SU-DHL-6 (cell line): ENCODE measurements around the gene CUEDC1.
"Not testable (repeated sequence)": the region's sequence is repeated elsewhere in the genome, so short reads cannot be mapped to it uniquely, and the experiment has no call there.

Experiments
- H2AFZ ChIP-seq: fragments of 200-600 bp; sonication (generic); 2 replicates; pipeline ENCODE4 v1.6.1; 2014; ENCODE audit warnings: low read depth, mild to moderate bottlenecking, moderate library complexity, mixed read lengths, antibody characterized with exemption, low read length; ENCODE audit not compliant: severe bottlenecking
- H3F3A ChIP-seq: fragments of 200-600 bp; shearing (Covaris generic); 2 replicates; pipeline ENCODE4 v1.6.0; 2016; ENCODE audit warnings: antibody characterized with exemption, mild to moderate bottlenecking; ENCODE audit not compliant: insufficient read depth
- H3K27ac ChIP-seq: fragments of 200-600 bp; sonication (generic); 2 replicates; pipeline ENCODE4 v1.5.1; 2016; ENCODE audit warnings: low read depth, mild to moderate bottlenecking, low read length, moderate library complexity, mixed read lengths
- H3K27me3 ChIP-seq: fragments of 200-600 bp; sonication (generic), shearing (Covaris generic); 2 replicates; pipeline ENCODE4 v1.6.0; 2014; ENCODE audit warnings: mild to moderate bottlenecking, low read length
- H3K36me3 ChIP-seq: fragments of 200-600 bp; sonication (generic); 2 replicates; pipeline ENCODE4 v1.6.1; 2014; ENCODE audit warnings: mild to moderate bottlenecking, low read length, mixed read lengths
- H3K4me2 ChIP-seq: fragments of 300-600, 200-600 bp; shearing (Covaris generic), sonication (generic); 2 replicates; pipeline ENCODE4 v1.6.0; 2014; ENCODE audit warnings: low read length, low read depth, mild to moderate bottlenecking; ENCODE audit not compliant: poor library complexity, severe bottlenecking
- H3K4me3 ChIP-seq: fragments of 200-600 bp; sonication (generic); 2 replicates; pipeline ENCODE4 v1.5.1; 2014; ENCODE audit warnings: antibody characterized with exemption, low read length, mild to moderate bottlenecking, mixed read lengths; ENCODE audit not compliant: insufficient read depth, poor library complexity, severe bottlenecking
- H3K79me2 ChIP-seq: fragments of 200-600 bp; sonication (generic); 2 replicates; pipeline ENCODE4 v1.6.1; 2014; ENCODE audit warnings: mild to moderate bottlenecking, low read length, moderate library complexity; ENCODE audit not compliant: insufficient read depth
- H3K9ac ChIP-seq: fragments of 200-600 bp; sonication (generic); 2 replicates; pipeline ENCODE4 v1.7.0; 2014; ENCODE audit warnings: mild to moderate bottlenecking, low read length
- H3K9me2 ChIP-seq: fragments of 200-600 bp; sonication (generic); replicated peaks from 2 replicates; pipeline ENCODE4 v1.6.1; 2014; ENCODE audit warnings: low read length; ENCODE audit not compliant: insufficient read depth
- H3K9me3 ChIP-seq: fragments of 200-600 bp; sonication (generic); 2 replicates; pipeline ENCODE4 v1.6.1; 2014; ENCODE audit warnings: low read length, mixed read lengths; ENCODE audit not compliant: insufficient read depth
- H4K20me1 ChIP-seq: fragments of 200-600 bp; sonication (generic); 2 replicates; pipeline ENCODE4 v1.6.1; 2014; ENCODE audit warnings: low read depth, mild to moderate bottlenecking, antibody characterized with exemption, low read length, moderate library complexity, mixed read lengths
- EZH2phosphoT487 ChIP-seq: fragments of 200-600 bp; sonication (generic), shearing (Covaris generic); conservative IDR thresholded peaks from 2 replicates; pipeline ENCODE4 v1.6.1; 2018; ENCODE audit warnings: mild to moderate bottlenecking, antibody characterized with exemption, low read length, moderate library complexity, mixed read lengths
- TF ChIP-seq, protein P1 (sequence below): fragments of 200-600 bp; sonication (generic); IDR thresholded peaks from one replicate; pipeline ENCODE4 v1.5.1; 2017; ENCODE audit warnings: antibody characterized with exemption, mild to moderate bottlenecking, low read length, moderate library complexity; ENCODE audit not compliant: insufficient read depth, poor library complexity, severe bottlenecking

CUEDC1 gene

DNA sequence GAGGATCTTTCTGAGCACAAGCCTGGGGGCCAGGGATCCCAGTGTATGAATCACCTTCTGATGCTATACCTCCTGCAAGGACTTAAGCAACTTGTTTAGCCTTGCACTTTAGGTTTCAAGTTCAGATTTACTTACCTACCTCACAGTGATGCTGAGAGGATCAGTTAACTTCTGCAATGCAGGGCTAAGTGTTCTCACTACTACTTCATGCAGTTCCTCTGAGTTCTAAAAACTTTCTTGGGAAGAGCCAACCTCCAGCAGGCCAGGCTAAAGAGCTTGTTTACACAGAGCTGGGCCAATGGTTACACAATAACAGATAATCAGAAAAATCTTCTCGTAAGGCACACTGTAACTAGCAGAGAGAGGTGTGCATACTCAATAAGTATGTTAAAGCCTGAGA, 19.8 kb upstream of the CUEDC1 start:
- peaks cover 34% of the 10 kb centered on the region for H3K36me3 ChIP-seq
- TF ChIP-seq, protein P1, sequence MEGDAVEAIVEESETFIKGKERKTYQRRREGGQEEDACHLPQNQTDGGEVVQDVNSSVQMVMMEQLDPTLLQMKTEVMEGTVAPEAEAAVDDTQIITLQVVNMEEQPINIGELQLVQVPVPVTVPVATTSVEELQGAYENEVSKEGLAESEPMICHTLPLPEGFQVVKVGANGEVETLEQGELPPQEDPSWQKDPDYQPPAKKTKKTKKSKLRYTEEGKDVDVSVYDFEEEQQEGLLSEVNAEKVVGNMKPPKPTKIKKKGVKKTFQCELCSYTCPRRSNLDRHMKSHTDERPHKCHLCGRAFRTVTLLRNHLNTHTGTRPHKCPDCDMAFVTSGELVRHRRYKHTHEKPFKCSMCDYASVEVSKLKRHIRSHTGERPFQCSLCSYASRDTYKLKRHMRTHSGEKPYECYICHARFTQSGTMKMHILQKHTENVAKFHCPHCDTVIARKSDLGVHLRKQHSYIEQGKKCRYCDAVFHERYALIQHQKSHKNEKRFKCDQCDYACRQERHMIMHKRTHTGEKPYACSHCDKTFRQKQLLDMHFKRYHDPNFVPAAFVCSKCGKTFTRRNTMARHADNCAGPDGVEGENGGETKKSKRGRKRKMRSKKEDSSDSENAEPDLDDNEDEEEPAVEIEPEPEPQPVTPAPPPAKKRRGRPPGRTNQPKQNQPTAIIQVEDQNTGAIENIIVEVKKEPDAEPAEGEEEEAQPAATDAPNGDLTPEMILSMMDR, result no peak
- TF ChIP-seq EZH2phosphoT487, result no peak
- no peaks in the 10 kb centered on the region for H3K9me3 ChIP-seq
- no peak overlapping the region for H3K27ac ChIP-seq
- H3K9ac ChIP-seq, result no peak overlapping the region
- H2AFZ ChIP-seq, result no peak overlapping the region
- H3F3A ChIP-seq, result no peaks in the 10 kb centered on the region
- no peak overlapping the region for H3K4me3 ChIP-seq
- no peaks in the 10 kb centered on the region; the same call in 1 of the 2 replicates for H4K20me1 ChIP-seq
- H3K9me2 ChIP-seq, result no peaks in the 10 kb centered on the region
- no peaks in the 10 kb centered on the region for H3K79me2 ChIP-seq
- no peak overlapping the region for H3K4me2 ChIP-seq
- H3K27me3 ChIP-seq, result no peaks in the 10 kb centered on the region

DNA sequence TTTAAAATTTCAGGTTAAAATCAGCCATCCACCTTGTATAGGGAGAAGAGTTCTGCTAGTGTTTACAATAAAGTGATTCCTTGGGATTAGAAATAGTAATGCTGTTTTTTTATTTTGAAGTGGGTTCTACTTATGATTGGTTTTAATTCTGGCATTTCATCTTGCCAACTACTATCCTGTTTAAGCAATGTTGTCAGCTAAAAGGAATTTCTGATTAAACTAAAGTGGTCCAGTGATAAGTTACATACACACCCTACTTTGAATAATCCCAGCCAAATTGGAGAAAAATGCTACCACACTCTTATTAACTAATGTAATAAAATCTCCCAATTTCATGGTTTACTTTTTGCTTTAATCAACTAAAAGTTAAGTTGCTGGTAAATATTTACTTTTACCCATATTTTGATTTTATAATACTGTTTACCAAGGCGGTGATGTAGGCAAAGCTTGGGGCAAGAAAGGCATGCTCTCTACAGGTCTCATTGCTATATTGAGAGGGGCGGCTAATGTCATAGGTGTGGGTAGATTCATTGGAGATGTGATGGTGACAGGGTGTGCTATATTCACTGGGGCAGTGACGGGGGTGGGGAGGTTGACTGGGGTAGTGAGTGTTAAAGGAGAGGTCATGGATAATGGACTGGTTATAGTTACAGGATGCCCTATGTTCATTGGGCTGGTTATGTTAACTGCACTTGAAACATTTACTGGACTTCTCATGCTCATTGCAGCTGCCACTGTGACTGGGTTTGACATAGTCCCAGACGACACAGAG, 19.0 kb upstream of the CUEDC1 start:
- not testable (repeated sequence) for H3K9me3 ChIP-seq, H3K9ac ChIP-seq, H3K4me3 ChIP-seq, H3K79me2 ChIP-seq, H3K9me2 ChIP-seq, H3K27me3 ChIP-seq, H3K4me2 ChIP-seq, H3K27ac ChIP-seq, H3F3A ChIP-seq, H2AFZ ChIP-seq, H4K20me1 ChIP-seq
- H3K36me3 ChIP-seq, result peaks cover 29% of the 10 kb centered on the region

DNA sequence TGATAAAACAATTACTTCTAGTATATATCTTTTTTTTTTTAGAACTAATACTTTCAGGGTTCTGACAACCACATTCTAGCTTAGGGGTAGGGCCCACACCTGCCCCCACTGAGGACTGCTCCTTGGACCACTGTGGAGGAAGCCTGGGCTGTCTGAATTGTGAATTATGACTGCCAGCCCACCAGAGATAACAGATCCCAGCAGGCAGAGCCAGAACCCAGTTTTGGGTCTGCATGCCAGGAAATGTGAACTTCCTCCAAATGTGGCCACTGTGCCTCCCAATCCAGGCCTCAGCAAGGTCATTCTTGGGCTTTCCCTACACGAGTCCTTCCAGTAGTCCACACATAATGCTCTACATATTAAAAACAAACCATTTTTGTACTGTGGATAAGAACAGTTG, 16.9 kb upstream of the CUEDC1 start:
- peaks cover 19% of the 10 kb centered on the region for H3K36me3 ChIP-seq
- no peak overlapping the region for H3K4me2 ChIP-seq
- H4K20me1 ChIP-seq, result no peaks in the 10 kb centered on the region; the same call in 1 of the 2 replicates
- H3K9me3 ChIP-seq, result no peaks in the 10 kb centered on the region
- no peaks in the 10 kb centered on the region for H3K9me2 ChIP-seq
- H3K27me3 ChIP-seq, result no peaks in the 10 kb centered on the region
- no peak overlapping the region for H3K4me3 ChIP-seq
- no peaks in the 10 kb centered on the region for H3K79me2 ChIP-seq
- no peaks in the 10 kb centered on the region for H3F3A ChIP-seq
- no peak overlapping the region for H3K9ac ChIP-seq
- H2AFZ ChIP-seq, result no peak overlapping the region
- no peak overlapping the region for H3K27ac ChIP-seq
- TF ChIP-seq, protein P1, result no peak
- TF ChIP-seq EZH2phosphoT487, result no peak

DNA sequence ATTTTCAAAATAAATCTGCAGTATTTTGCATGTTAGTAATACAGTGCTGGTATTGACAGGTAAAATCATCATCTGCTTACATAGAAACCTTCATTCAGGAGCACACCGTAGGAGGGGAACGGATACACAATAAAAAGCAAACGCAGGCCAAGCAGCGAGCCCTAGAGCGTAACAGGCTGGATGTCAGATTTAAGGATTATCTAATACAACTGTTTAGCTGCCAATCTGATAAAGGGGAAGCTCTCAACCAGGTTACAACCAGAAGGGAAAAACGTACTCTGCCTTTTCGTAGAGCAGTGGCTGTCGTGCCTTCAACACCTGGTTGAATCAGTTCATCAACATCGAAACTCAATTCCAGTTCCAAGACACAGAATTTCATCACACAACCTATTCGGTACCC, 16.4 kb upstream of the CUEDC1 start:
- Histone ChIP-seq H3K27ac (no peak overlapping the region), H3K79me2 (no peaks in the 10 kb centered on the region), H4K20me1 (no peaks in the 10 kb centered on the region; the same call in 1 of the 2 replicates), H3K9me2 (no peaks in the 10 kb centered on the region), H2AFZ (no peak overlapping the region), H3K9ac (no peak overlapping the region), H3F3A (no peaks in the 10 kb centered on the region), H3K36me3 (peaks cover 15% of the 10 kb centered on the region), H3K4me2 (no peak overlapping the region), H3K9me3 (no peaks in the 10 kb centered on the region), H3K27me3 (no peaks in the 10 kb centered on the region), H3K4me3 (no peak overlapping the region)
- no peak for TF ChIP-seq EZH2phosphoT487
- TF ChIP-seq, protein P1, result no peak
